ENCODE results near the gene LMX1B. TPM values are rescaled to one million over a fixed set of nuclear protein-coding genes. Genes with fewer than 3 reads are reported as not detected.
A peak's percentile ranks its signal among the peaks of the same experiment; 100 is the strongest.

The LMX1B gene
- total and polyA plus RNA-seq, 10 donors, result 0.02 to 0.25 TPM; not detected in 8

- DNase-seq, result peak; percentile 47
- Histone ChIP-seq H3K27me3 (replicated peaks in 1 of 7) (peaks cover 0 to 67% (median 32%) of the 10 kb centered on the region in 7 donors), H3K36me3 (no peaks in the 10 kb centered on the region), H3K9me3 (no peaks in the 10 kb centered on the region), H3K4me1 (peaks cover 12 to 26% (median 23%) of the 10 kb centered on the region in 6 donors), H3K27ac (no peak overlapping the region), H3K4me3 (no peak overlapping the region)
- WGBS, 5 donors, result 85 to 92% (median 86%) methylated on average over 9 of the region's 9 CpGs
- TF ChIP-seq CTCF (IDR thresholded peaks at IDR 0.05 in 8 of 11, conservative IDR thresholded peaks at IDR 0.05 in 3 of 11), result no peak
- intact Hi-C loops (cut with DNase I; ENCODE audit: low total_unique reads), result no loop called here
Measured at GRCh38 chr9:126701813-126702140, 88.0 kb downstream of the LMX1B start.

GRCh38 chr9:126702151-126703001 is 88.6 kb downstream of the LMX1B start:
- Histone ChIP-seq H3K27me3 (replicated peaks in 1 of 7) (peaks cover 0 to 67% (median 32%) of the 10 kb centered on the region in 7 donors), H3K4me1 (peaks cover 12 to 29% (median 23%) of the 10 kb centered on the region in 6 donors), H3K9me3 (no peaks in the 10 kb centered on the region), H3K4me3 (no peak overlapping the region), H3K36me3 (no peaks in the 10 kb centered on the region), H3K27ac (no peak overlapping the region)
- TF ChIP-seq POLR2AphosphoS5 (IDR thresholded peaks at IDR 0.05), result no peak
- peak in 9 of 11 experiments; percentile 25 to 76 (median 58) for TF ChIP-seq CTCF (IDR thresholded peaks at IDR 0.05 in 8 of 11, conservative IDR thresholded peaks at IDR 0.05 in 3 of 11)
- intact Hi-C loops (cut with DNase I; ENCODE audit: low total_unique reads), result no loop called here
- peak; percentile 79 for DNase-seq
- WGBS, 5 donors, result 51 to 61% (median 55%) methylated on average over 20 to 30 of the region's 30 CpGs

- DNase-seq, result peak; percentile 20
- H3K4me3 ChIP-seq, result no peak overlapping the region
- peaks cover 0 to 71% (median 32%) of the 10 kb centered on the region in 7 donors for H3K27me3 ChIP-seq (replicated peaks in 1 of 7)
- H3K4me1 ChIP-seq, result peaks cover 12 to 33% (median 23%) of the 10 kb centered on the region in 6 donors
- H3K36me3 ChIP-seq, result no peaks in the 10 kb centered on the region
- intact Hi-C loops (cut with DNase I; ENCODE audit: low total_unique reads), result no loop called here
- 70 to 75% (median 73%) methylated on average over 14 of the region's 14 CpGs for WGBS, 5 donors
- TF ChIP-seq POLR2A (IDR thresholded peaks at IDR 0.05) (no peak), POLR2AphosphoS5 (IDR thresholded peaks at IDR 0.05) (no peak)
- H3K9me3 ChIP-seq, result no peaks in the 10 kb centered on the region
- no peak overlapping the region for H3K27ac ChIP-seq
Measured at GRCh38 chr9:126703002-126703865, 89.5 kb downstream of the LMX1B start.

- no peak for TF ChIP-seq CTCF (IDR thresholded peaks at IDR 0.05 in 8 of 11, conservative IDR thresholded peaks at IDR 0.05 in 3 of 11)
- TF ChIP-seq POLR2AphosphoS5 (IDR thresholded peaks at IDR 0.05), result no peak
- no peak for TF ChIP-seq POLR2A (IDR thresholded peaks at IDR 0.05)
- Histone ChIP-seq H3K9me3 (no peaks in the 10 kb centered on the region), H3K27me3 (replicated peaks in 1 of 7) (peaks cover 0 to 72% (median 32%) of the 10 kb centered on the region in 7 donors), H3K4me3 (no peak overlapping the region), H3K27ac (no peak overlapping the region), H3K36me3 (no peaks in the 10 kb centered on the region), H3K4me1 (peaks cover 12 to 33% (median 23%) of the 10 kb centered on the region in 6 donors)
- intact Hi-C loops (cut with DNase I; ENCODE audit: low total_unique reads), result loop anchor here (2.0 kb wide), 1 partner anchor 79 kb away; no protein-coding TSS in a partner anchor
- WGBS, 5 donors, result 83 to 92% (median 89%) methylated on average over 3 of the region's 3 CpGs
- peak; percentile 44 for DNase-seq
Measured at GRCh38 chr9:126703866-126704156, 90.1 kb downstream of the LMX1B start.

Measured in spleen (tissue), 11 donors.